ENCODE results near the gene GOLT1A. TPM values are rescaled to one million over a fixed set of nuclear protein-coding genes. Genes with fewer than 3 reads are reported as not detected.

The GOLT1A gene
- total RNA-seq, 1 donor from 2014 or later, result 7.0 TPM

DNA sequence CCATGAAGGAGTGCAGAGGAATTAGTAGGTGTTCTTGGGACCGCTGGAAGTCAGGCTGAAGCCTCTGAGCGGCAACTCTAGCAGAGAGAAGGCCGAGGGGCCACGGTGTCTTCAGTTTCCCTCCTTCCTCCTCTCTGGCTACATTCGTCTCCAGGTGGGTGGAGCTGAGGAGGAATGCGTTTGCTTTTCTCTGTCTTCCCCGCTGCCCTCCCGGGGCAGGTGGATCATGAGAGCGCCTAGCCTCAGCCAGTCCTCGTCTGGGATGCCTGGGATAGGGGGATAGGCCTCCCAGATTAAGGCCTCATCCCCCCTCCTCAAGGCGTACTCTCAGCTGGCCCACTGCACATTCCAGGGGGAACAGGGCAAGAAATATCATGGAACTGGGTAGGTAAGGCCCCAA is 7.5 kb upstream of the GOLT1A start:
- DNase-seq (ENCODE audit: extremely low spot score, unreplicated experiment), result no peak
- TF ChIP-seq, protein P1, sequence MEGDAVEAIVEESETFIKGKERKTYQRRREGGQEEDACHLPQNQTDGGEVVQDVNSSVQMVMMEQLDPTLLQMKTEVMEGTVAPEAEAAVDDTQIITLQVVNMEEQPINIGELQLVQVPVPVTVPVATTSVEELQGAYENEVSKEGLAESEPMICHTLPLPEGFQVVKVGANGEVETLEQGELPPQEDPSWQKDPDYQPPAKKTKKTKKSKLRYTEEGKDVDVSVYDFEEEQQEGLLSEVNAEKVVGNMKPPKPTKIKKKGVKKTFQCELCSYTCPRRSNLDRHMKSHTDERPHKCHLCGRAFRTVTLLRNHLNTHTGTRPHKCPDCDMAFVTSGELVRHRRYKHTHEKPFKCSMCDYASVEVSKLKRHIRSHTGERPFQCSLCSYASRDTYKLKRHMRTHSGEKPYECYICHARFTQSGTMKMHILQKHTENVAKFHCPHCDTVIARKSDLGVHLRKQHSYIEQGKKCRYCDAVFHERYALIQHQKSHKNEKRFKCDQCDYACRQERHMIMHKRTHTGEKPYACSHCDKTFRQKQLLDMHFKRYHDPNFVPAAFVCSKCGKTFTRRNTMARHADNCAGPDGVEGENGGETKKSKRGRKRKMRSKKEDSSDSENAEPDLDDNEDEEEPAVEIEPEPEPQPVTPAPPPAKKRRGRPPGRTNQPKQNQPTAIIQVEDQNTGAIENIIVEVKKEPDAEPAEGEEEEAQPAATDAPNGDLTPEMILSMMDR (conservative IDR thresholded peaks at IDR 0.05), result no peak
- Mint-ChIP-seq H3K9me3 (no peaks in the 10 kb centered on the region), H3K36me3 (no peaks in the 10 kb centered on the region), H3K4me3 (no peak overlapping the region), H3K4me1 (ENCODE audit: unreplicated experiment) (peaks cover 7% of the 10 kb centered on the region), H3K27ac (no peak overlapping the region), H3K27me3 (no peaks in the 10 kb centered on the region)

DNA sequence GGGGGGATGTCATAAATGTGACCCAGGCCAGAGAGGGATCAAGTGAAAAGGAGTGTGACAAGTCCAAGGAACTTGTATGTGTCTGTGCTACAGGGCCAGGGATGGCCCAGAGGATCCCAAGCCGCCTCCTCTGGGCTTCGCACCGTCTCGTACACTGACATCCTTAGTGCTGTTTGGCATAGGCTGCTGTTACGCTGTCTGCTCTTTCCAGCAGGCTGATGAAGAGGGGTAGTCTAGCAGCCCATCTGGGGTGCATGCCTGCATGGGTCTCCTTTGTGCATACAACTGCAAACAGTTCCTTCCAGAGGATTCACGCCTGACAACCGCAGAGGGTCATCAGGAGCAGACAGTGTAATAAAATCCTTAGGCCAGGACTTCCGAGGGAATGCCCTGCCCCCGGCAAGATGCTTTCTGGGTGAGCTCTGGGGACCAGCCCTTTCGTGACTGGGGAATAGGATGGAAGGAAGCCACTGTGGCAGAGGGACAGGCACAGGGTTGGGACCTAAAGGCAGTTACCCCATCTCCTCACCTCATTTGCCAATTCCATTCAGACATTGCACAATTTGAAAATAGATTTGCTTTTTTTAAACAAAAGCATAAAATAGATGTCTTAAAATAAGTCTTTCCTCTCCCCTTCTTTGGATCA is 6.3 kb upstream of the GOLT1A start:
- H3K9me3 Mint-ChIP-seq, result no peaks in the 10 kb centered on the region
- H3K4me1 Mint-ChIP-seq (ENCODE audit: unreplicated experiment), result peaks cover 5% of the 10 kb centered on the region
- H3K36me3 Mint-ChIP-seq, result no peaks in the 10 kb centered on the region
- no peak overlapping the region for H3K27ac Mint-ChIP-seq
- TF ChIP-seq, protein P1 (conservative IDR thresholded peaks at IDR 0.05), result no peak
- no peak for DNase-seq (ENCODE audit: extremely low spot score, unreplicated experiment)
- H3K27me3 Mint-ChIP-seq, result no peaks in the 10 kb centered on the region
- H3K4me3 Mint-ChIP-seq, result no peak overlapping the region

DNA sequence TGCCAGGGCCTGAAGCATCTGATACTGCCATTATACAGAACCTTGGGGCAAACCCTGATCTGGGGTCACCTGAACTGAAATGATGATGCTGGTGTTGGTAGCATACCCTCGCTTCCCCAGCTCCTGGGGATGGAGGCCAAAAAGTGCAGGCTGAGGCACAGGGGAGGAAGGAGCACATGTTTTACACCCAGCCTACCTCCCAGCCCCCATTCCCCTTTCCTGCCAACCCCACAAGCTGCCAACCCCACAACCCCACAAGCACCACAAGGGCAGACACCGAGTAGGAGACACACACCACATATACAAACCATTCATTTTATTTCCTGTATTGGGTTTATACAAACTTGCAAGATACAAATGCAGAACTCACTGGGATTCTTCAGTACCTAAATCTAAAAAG is 4.8 kb upstream of the GOLT1A start:
- Mint-ChIP-seq H3K27ac (no peak overlapping the region), H3K36me3 (no peaks in the 10 kb centered on the region), H3K27me3 (no peaks in the 10 kb centered on the region), H3K4me3 (no peak overlapping the region), H3K9me3 (no peaks in the 10 kb centered on the region), H3K4me1 (ENCODE audit: unreplicated experiment) (peaks cover 10% of the 10 kb centered on the region)
- TF ChIP-seq, protein P1 (conservative IDR thresholded peaks at IDR 0.05), result no peak
- DNase-seq (ENCODE audit: extremely low spot score, unreplicated experiment), result no peak

DNA sequence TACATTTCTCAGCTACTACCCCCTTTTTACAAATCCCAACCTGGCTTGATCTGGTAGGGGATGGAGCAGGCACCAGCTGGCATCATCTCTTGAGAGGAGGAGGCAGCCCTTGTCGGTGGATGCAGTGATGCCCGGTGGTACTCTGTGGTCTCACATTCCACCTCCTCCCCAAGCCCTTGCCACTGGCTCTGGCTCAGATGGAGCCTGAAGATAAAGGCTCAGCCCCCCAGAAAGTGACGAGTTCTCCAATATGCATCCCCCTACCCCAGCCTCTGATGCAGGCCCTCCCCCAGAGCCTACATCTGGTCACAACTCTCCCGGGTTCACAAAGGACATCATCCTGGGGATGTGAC is 3.8 kb upstream of the GOLT1A start:
- H3K27me3 Mint-ChIP-seq, result no peaks in the 10 kb centered on the region
- no peak overlapping the region for H3K27ac Mint-ChIP-seq
- no peak overlapping the region for H3K4me3 Mint-ChIP-seq
- no peak for DNase-seq (ENCODE audit: extremely low spot score, unreplicated experiment)
- H3K36me3 Mint-ChIP-seq, result no peaks in the 10 kb centered on the region
- H3K4me1 Mint-ChIP-seq (ENCODE audit: unreplicated experiment), result peaks cover 10% of the 10 kb centered on the region
- TF ChIP-seq, protein P1 (conservative IDR thresholded peaks at IDR 0.05), result no peak
- no peaks in the 10 kb centered on the region for H3K9me3 Mint-ChIP-seq

DNA sequence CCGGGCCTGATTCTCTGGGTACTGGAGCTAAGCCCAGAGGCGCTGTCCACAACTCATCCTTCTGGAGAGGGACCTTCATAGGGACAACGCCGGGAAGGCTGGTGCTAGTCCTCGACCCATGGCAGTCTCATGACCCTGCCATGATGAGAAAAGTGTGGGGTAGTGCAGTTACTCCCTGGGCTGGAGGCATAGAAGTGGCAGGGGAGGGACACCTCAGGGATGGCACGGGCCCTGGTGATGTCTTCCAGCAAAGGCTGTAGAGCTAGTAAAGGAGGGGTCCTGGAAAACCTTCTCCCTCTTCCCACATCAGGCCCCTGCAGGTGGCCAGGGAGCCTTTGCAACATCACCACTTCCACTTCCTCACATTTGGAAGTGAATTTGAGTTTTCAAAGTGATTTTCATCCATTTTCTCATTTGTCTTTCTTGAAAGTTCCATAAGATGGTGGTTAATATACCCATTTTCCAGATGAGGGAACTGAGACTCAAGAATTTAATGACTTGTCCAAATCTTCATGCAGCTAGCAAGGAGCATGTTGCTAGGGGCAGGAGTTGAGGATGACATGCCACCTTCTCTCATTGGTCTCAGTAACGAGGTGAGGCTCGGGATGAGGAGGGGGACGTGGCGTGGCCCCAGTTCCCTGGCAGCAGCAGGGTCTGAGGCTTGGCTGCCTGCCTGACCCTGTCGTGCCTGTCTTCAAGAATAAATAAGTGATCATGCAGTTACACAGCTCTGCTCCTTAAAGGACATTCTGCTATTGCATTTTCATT is 3.3 kb upstream of the GOLT1A start:
- TF ChIP-seq, protein P1 (conservative IDR thresholded peaks at IDR 0.05), result no peak
- Mint-ChIP-seq H3K27ac (no peak overlapping the region), H3K9me3 (no peaks in the 10 kb centered on the region), H3K4me1 (ENCODE audit: unreplicated experiment) (peaks cover 10% of the 10 kb centered on the region), H3K27me3 (no peaks in the 10 kb centered on the region), H3K36me3 (no peaks in the 10 kb centered on the region), H3K4me3 (no peak overlapping the region)
- DNase-seq (ENCODE audit: extremely low spot score, unreplicated experiment), result no peak
